Tibial nerve (tissue), 4 donors: ENCODE data around the gene MOV10L1. TPM values are rescaled to one million over a fixed set of nuclear protein-coding genes. Genes with fewer than 3 reads are reported as not detected.
A peak's percentile ranks its signal among the peaks of the same experiment; 100 is the strongest.
"Not testable (repeated sequence)": the region's sequence is repeated elsewhere in the genome, so short reads cannot be mapped to it uniquely, and the experiment has no call there.

Source experiments
- DNase-seq, 2 donors: peaks; one replicate each; pipeline ENCODE4 v3.0.0-alpha.2; 2019; ENCODE audit warnings: low spot score in 2 of 2
- H3K27ac ChIP-seq, 4 donors: fragments of 200-600 bp; sonication (generic) in 3 of 4; one replicate each; pipeline ENCODE4 v1.5.1; 2017 to 2019; ENCODE audit warnings: mild to moderate bottlenecking in 1 of 4
- H3K27me3 ChIP-seq, 2 donors: fragments of 200-600 bp; sonication (generic) in 1 of 2; one replicate each; pipeline versions ENCODE4 v1.5.1 to v1.6.0; 2017 to 2019
- H3K36me3 ChIP-seq, 3 donors: fragments of 200-600 bp; sonication (generic); one replicate each; pipeline ENCODE4 v1.5.1; 2018 to 2019
- H3K4me1 ChIP-seq, 4 donors: fragments of 200-600 bp; sonication (generic) in 3 of 4; one replicate each; pipeline ENCODE4 v1.5.1; 2017 to 2019
- H3K4me3 ChIP-seq, 4 donors: fragments of 200-600 bp; sonication (generic) in 3 of 4; one replicate each; pipeline ENCODE4 v1.5.1; 2017 to 2019; ENCODE audit warnings: mild to moderate bottlenecking in 1 of 4, moderate library complexity in 1 of 4
- H3K9me3 ChIP-seq, 4 donors: fragments of 200-600 bp; sonication (generic) in 3 of 4; one replicate each; pipeline ENCODE4 v1.5.1; 2017 to 2019
- EP300 ChIP-seq, 2 donors: sonication (generic); formaldehyde crosslinking; IDR thresholded peaks; one replicate each; pipeline ENCODE4 v1.6.1; 2017; ENCODE audit warnings: antibody characterized with exemption in 2 of 2, mild to moderate bottlenecking in 1 of 2
- POLR2A ChIP-seq, 2 donors: fragments of 450-650 bp; IDR thresholded peaks; one replicate each; pipeline ENCODE4 v1.6.1; 2017; ENCODE audit warnings: antibody characterized with exemption in 2 of 2, mild to moderate bottlenecking in 2 of 2, moderate library complexity in 2 of 2
- WGBS, 2 donors: methylation state at CpG; one replicate each; pipeline ENCODE4 v1.1.5; 2018; 5-methylcytosine and 5-hydroxymethylcytosine counted together
- total RNA-seq, 4 donors: library from RNA; depleted of rRNA; stranded (reverse); fragments of >200 nt; gene quantifications; one replicate each; pipeline ENCODE4 v1.1.0, GENCODE V29; 2016
- TF ChIP-seq, protein P1 (sequence below), 5 experiments: fragments of 200-600 bp in 3 of 5; fragments of 450-650 bp in 2 of 5; sonication (generic) in 3 of 5; IDR thresholded peaks; one replicate each; pipeline ENCODE4 v1.5.1; 2016 to 2019; ENCODE audit warnings: antibody characterized with exemption in 5 of 5, mild to moderate bottlenecking in 3 of 5, moderate library complexity in 2 of 5

The MOV10L1 gene
- total RNA-seq, 4 donors from 2014 or later: 1.0 to 3.7 (median 2.6) TPM

DNA sequence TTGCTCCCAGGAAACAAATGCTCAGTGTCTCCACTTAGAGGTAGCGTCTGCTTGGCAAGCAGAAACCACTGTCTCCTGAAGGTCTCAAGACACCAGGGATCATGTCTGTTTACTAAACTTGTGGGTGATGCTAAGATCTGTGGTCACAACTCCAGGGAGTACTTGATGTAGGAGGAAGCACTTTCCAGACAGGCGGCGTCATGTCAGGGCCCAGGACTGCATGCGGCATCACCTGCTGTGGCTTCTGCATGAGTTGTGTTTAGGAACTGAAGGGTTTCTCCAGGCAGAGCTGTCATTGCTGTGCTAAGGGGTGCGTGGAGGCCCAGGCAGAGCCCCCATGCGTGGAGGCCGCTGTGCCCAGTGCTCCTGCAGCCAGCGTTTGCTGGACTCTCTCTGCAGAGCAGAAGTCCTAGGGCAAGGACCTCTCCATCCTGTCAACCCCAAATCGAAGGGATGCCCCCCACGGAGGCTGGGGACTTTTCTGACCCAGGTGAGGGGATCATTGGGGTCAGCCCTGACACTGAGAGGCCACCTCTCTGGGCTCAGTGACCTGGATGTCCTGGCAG lies 72.7 kb downstream of the MOV10L1 start:
- Histone ChIP-seq H3K27ac (no peak overlapping the region), H3K9me3 (no peaks in the 10 kb centered on the region), H3K4me3 (no peak overlapping the region), H3K27me3 (peaks cover 0 to 9% of the 10 kb centered on the region in 2 donors), H3K36me3 (no peaks in the 10 kb centered on the region), H3K4me1 (no peaks in the 10 kb centered on the region)
- no peak for TF ChIP-seq EP300 (IDR thresholded peaks at IDR 0.05)
- TF ChIP-seq, protein P1, sequence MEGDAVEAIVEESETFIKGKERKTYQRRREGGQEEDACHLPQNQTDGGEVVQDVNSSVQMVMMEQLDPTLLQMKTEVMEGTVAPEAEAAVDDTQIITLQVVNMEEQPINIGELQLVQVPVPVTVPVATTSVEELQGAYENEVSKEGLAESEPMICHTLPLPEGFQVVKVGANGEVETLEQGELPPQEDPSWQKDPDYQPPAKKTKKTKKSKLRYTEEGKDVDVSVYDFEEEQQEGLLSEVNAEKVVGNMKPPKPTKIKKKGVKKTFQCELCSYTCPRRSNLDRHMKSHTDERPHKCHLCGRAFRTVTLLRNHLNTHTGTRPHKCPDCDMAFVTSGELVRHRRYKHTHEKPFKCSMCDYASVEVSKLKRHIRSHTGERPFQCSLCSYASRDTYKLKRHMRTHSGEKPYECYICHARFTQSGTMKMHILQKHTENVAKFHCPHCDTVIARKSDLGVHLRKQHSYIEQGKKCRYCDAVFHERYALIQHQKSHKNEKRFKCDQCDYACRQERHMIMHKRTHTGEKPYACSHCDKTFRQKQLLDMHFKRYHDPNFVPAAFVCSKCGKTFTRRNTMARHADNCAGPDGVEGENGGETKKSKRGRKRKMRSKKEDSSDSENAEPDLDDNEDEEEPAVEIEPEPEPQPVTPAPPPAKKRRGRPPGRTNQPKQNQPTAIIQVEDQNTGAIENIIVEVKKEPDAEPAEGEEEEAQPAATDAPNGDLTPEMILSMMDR (IDR thresholded peaks at IDR 0.05): no peak
- TF ChIP-seq POLR2A (IDR thresholded peaks at IDR 0.05): no peak
- no peak for DNase-seq
- WGBS, 2 donors: 76 to 79% methylated on average over 5 to 8 of the region's 10 CpGs

DNA sequence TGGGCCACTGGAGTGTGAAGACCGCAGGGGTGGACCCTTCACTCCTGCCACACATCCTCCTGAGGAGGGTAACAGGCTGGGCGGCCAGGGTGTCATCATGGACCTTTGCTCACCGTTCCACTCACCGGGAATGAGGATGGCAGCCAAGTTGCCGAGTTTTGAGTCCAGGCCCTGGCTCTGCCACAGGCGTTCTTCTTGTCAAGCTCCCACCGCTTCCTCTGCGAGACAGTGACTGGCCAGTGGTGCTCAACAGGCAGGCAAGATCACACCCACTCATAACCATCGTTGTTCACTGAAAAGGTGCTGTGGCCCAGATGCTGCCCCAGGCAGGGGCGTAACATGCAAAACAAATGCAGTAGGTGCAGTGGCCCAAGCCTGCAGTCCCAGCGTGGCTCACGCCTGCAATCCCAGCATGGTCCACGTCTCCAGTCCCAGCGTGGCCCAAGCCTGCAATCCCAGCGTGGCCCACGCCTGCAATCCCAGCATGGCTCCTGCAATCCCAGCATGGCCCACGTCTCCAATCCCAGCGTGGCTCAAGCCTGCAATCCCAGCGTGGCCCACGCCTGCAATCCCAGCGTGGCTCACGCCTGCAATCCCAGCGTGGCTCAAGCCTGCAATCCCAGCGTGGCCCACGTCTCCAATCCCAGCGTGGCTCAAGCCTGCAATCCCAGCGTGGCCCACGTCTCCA lies 75.8 kb downstream of the MOV10L1 start:
- Histone ChIP-seq H3K9me3 (no peaks in the 10 kb centered on the region), H3K27me3 (peaks cover 0 to 32% of the 10 kb centered on the region in 2 donors), H3K27ac (no peak overlapping the region), H3K36me3 (no peaks in the 10 kb centered on the region), H3K4me3 (no peak overlapping the region), H3K4me1 (peaks cover 0 to 11% (median 4%) of the 10 kb centered on the region in 4 donors)
- 93 to 94% methylated on average over 12 to 22 of the region's 28 CpGs for WGBS, 2 donors
- TF ChIP-seq POLR2A (IDR thresholded peaks at IDR 0.05) (no peak), EP300 (IDR thresholded peaks at IDR 0.05) (no peak)
- TF ChIP-seq, protein P1 (IDR thresholded peaks at IDR 0.05): no peak
- DNase-seq: no peak

DNA sequence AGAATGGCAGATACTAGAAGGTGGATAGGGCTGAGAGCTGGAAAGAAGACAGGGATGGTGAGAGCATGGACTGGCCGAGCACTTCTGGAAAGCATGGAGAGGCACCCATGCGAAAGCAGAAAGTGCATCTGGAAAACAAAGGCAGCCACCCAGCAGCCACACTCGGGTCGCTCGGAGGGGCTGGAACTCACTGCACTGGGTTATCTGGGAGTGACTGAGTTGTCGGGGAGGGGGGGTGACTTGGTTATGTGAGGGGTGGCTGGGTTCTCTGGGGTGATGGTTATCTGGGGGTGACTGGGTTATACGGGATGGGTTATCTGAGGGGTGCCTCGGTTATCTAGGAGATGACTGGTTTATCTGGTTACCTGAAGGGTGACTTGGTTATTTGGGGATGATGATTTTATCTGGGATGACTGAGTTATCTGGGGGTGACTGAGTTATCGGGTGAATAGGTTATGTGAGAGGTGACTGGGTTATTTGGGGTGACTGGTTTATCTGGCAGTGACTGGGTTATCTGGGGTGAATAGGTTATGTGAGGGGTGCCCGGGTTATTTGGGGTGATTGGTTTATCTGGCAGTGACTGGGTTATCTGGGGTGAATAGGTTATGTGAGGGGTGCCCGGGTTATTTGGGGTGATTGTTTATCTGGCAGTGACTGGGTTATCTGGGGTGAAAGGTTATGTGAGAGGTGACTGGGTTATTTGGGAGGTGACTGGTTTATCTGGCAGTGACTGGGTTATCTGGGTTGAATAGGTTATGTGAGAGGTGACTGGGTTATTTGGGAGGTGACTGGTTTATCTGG lies 78.1 kb downstream of the MOV10L1 start:
- WGBS, 2 donors: 61 to 66% methylated on average over 11 of the region's 11 CpGs
- DNase-seq: no peak
- Histone ChIP-seq H3K9me3 (no peaks in the 10 kb centered on the region), H3K27ac (no peak overlapping the region), H3K4me3 (no peak overlapping the region), H3K4me1 (peaks cover 0 to 16% (median 6%) of the 10 kb centered on the region in 4 donors), H3K27me3 (peaks cover 0 to 40% of the 10 kb centered on the region in 2 donors), H3K36me3 (no peaks in the 10 kb centered on the region)
- no peak for TF ChIP-seq EP300 (IDR thresholded peaks at IDR 0.05)
- TF ChIP-seq, protein P1 (IDR thresholded peaks at IDR 0.05): no peak

DNA sequence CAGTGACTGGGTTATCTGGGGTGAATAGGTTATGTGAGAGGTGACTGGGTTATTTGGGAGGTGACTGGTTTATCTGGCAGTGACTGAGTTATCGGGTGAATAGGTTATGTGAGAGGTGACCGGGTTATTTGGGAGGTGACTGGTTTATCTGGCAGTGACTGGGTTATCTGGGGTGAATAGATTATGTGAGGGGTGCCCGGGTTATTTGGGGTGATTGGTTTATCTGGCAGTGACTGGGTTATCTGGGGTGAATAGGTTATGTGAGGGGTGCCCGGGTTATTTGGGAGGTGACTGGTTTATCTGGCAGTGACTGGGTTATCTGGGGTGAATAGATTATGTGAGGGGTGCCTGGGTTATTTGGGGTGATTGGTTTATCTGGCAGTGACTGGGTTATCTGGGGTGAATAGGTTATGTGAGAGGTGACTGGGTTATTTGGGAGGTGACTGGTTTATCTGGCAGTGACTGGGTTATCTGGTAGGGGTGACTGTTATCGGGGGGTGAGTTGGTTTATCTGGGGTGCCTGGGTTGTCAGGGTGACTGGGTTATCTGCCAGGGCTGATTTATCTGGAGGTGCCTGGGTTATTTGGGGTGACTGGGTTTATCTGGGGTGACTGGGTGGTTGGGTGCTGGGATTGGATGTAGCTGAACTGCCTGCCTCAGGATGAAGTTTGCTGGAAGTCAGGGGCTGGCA lies 78.8 kb downstream of the MOV10L1 start:
- Histone ChIP-seq H3K27me3 (peaks cover 0 to 40% of the 10 kb centered on the region in 2 donors), H3K4me1 (peaks cover 0 to 16% (median 6%) of the 10 kb centered on the region in 4 donors)
- H3K27ac ChIP-seq, H3K36me3 ChIP-seq, H3K4me3 ChIP-seq, DNase-seq, H3K9me3 ChIP-seq: not testable (repeated sequence)
- WGBS, 2 donors: 81 to 88% methylated on average over 5 of the region's 5 CpGs

DNA sequence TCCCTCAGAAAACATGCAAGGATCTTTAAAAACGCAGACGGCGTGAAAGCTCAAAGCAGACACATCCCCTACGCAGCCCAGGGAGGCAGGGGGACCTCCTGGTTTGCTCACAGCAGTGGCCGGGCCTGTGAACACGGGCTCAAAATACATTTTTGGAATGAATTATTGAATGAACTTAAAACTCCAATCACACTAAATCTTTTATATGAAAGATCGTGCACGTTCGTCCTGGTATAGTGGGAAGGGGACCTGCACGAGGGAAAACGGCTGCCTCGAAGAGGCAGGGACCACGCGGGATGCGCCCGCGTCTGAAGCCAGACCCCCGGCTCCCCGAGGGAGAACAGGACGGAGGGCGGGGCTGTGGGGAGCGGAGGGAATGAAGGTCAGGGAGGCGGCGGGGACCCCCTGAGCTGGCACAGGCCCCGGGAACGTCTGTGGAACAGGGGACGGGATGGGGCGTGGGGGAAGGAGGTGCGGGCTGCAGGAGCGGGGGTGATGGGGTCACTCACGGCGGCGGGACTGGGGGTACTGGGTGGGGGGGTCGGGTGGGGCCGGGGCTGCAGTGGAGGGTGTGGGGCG lies 79.5 kb downstream of the MOV10L1 start:
- Histone ChIP-seq H3K4me3 (peak overlapping the region in 1 of 4 donors; percentile 55), H3K9me3 (no peaks in the 10 kb centered on the region), H3K4me1 (peaks cover 0 to 16% (median 6%) of the 10 kb centered on the region in 4 donors), H3K36me3 (no peaks in the 10 kb centered on the region), H3K27ac (no peak overlapping the region), H3K27me3 (peaks cover 0 to 38% of the 10 kb centered on the region in 2 donors)
- TF ChIP-seq EP300 (IDR thresholded peaks at IDR 0.05): no peak
- no peak for TF ChIP-seq POLR2A (IDR thresholded peaks at IDR 0.05)
- TF ChIP-seq, protein P1 (IDR thresholded peaks at IDR 0.05): no peak
- DNase-seq: no peak
- 12% methylated on average over 22 to 30 of the region's 36 CpGs for WGBS, 2 donors
